Natural killer cell treated with Interleukin-12 subunit alpha and Interleukin-12 subunit beta and Interleukin-15 and Interleukin-18, amount 100 ng/mL, for 72 hours (primary cell): ENCODE data around the gene ETFA. TPM values are rescaled to one million over a fixed set of nuclear protein-coding genes. Genes with fewer than 3 reads are reported as not detected.
"Not testable (repeated sequence)": the region's sequence is repeated elsewhere in the genome, so short reads cannot be mapped to it uniquely, and the experiment has no call there.

Experiments
- ATAC-seq, 2 donors: fragments of 150-1000 bp; cut with Tn5 transposase in 1 of 2; sonication (Bioruptor Pico), chemical (Tn5 transposase) in 1 of 2; 2 replicates each; pipeline ENCODE4 v1.10.0; 2021
- DNase-seq: peaks from one replicate; pipeline ENCODE4 v3.0.0; 2022; ENCODE audit warnings: low spot score
- H3K27ac Mint-ChIP-seq, 2 donors: 1 replicate in 1 of 2; 2 replicates in 1 of 2; pipeline ENCODE4 v1.8.0; 2022; ENCODE audit warnings: mixed read lengths in 2 of 2, mild to moderate bottlenecking in 1 of 2, moderate library complexity in 1 of 2
- H3K27me3 Mint-ChIP-seq, 2 donors: 1 replicate in 1 of 2; 2 replicates in 1 of 2; pipeline ENCODE4 v1.8.0; 2022; ENCODE audit warnings: mixed read lengths in 2 of 2
- H3K36me3 Mint-ChIP-seq: one replicate; pipeline ENCODE4 v1.8.0; 2022; ENCODE audit warnings: mixed read lengths
- H3K4me1 Mint-ChIP-seq, 2 donors: 1 replicate in 1 of 2; 2 replicates in 1 of 2; pipeline ENCODE4 v1.8.0; 2022; ENCODE audit warnings: low read depth in 2 of 2, mixed read lengths in 2 of 2, mild to moderate bottlenecking in 1 of 2
- H3K4me3 Mint-ChIP-seq: one replicate; pipeline ENCODE4 v1.8.0; 2022; ENCODE audit warnings: mixed read lengths
- H3K9me3 Mint-ChIP-seq: 2 replicates; pipeline ENCODE4 v1.8.0; 2022; ENCODE audit warnings: mixed read lengths
- total RNA-seq, 2 donors: library from RNA; stranded (reverse); gene quantifications; one replicate each; pipeline ENCODE4 v1.2.3, GENCODE V29; 2022

The ETFA gene
- total RNA-seq, 2 donors from 2014 or later, result 120 to 160 TPM

DNA sequence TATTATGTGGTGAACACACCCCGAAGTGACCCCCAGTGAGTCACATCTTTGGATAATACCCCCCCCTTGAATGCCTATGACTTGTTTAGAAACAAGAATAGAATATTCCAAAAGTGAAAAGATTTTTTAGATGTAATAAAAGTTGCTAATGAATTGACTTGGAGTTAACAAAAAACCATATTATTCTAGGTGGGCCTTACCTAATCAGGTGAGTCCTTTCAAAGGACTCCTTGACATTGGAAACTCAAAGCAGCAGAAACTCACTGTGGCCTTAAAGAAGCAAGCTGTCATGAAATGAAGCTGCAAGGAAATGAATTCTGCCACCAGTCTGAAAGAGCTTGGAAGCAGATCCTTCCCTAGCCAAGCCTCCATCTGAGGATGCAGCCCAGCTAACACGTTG is 14.4 kb upstream of the ETFA start:
- H3K9me3 Mint-ChIP-seq, result no peaks in the 10 kb centered on the region
- no peak for ATAC-seq
- no peak overlapping the region for H3K27ac Mint-ChIP-seq
- H3K36me3 Mint-ChIP-seq, result no peaks in the 10 kb centered on the region
- H3K27me3 Mint-ChIP-seq, result peaks cover 38 to 45% of the 10 kb centered on the region in 2 donors
- DNase-seq, result no peak
- peaks cover 0 to 3% of the 10 kb centered on the region in 2 donors for H3K4me1 Mint-ChIP-seq
- no peak overlapping the region for H3K4me3 Mint-ChIP-seq

- Mint-ChIP-seq H3K9me3 (no peaks in the 10 kb centered on the region), H3K36me3 (no peaks in the 10 kb centered on the region), H3K4me3 (no peak overlapping the region), H3K4me1 (peaks cover 0 to 3% of the 10 kb centered on the region in 2 donors), H3K27ac (no peak overlapping the region), H3K27me3 (peaks cover 30 to 33% of the 10 kb centered on the region in 2 donors)
- no peak for DNase-seq
- no peak for ATAC-seq
These were observed 12.8 kb upstream of the ETFA start for GRCh38 chr15:76324066-76324465.

DNA sequence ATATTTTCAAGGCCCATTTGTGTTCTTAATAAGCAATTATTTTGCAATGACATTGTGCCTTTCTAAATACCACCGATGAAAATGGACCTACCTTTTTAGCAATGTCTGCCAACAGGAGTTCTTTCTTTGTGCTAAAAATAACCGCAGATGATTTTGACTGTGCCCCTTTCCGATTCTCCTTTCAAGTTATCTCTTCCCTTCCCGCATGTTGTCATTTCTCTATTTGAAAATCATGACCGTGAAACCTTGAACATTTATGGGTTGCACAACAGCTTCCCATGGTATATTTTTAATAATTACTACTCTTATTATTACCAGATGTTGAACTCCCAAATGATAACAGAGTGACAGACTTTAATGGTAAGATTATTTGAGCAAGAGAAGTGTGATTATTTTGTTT is 10.3 kb upstream of the ETFA start:
- Mint-ChIP-seq H3K27me3 (peaks cover 14 to 21% of the 10 kb centered on the region in 2 donors), H3K36me3 (no peaks in the 10 kb centered on the region), H3K9me3 (no peaks in the 10 kb centered on the region), H3K27ac (no peak overlapping the region), H3K4me3 (no peak overlapping the region), H3K4me1 (no peaks in the 10 kb centered on the region)
- DNase-seq, result no peak
- ATAC-seq, result no peak

DNA sequence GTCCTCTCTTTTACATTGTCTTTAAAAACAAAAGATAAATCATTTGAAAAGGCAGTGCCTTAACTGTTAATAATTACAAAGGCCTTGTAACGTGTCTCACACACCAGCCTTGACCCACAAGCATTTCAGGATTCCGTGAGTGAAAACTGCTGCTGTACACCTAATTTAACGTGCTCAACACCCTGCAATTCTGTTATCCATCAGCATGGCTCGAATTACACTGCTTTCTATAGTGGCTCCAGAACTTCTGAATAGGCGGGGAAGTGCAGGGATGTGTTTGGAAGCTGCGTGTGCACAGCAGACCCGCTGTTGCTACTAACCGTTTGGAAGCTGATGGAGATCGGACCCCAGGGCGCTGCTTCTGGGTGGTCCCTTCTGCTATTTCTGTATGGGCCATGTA is 9.9 kb upstream of the ETFA start:
- Mint-ChIP-seq H3K9me3 (no peaks in the 10 kb centered on the region), H3K4me1 (no peaks in the 10 kb centered on the region)
- ATAC-seq, result no peak

GRCh38 chr15:76320012-76320411 is 8.7 kb upstream of the ETFA start:
- Mint-ChIP-seq H3K27ac (no peak overlapping the region), H3K9me3 (no peaks in the 10 kb centered on the region), H3K27me3 (peaks cover 14 to 21% of the 10 kb centered on the region in 2 donors), H3K4me3 (no peak overlapping the region), H3K36me3 (no peaks in the 10 kb centered on the region), H3K4me1 (no peaks in the 10 kb centered on the region)
- ATAC-seq (no peak), DNase-seq (no peak)

More for the DNA sequence above, 9.9 kb upstream of the ETFA start:
- Mint-ChIP-seq H3K27me3 (peaks cover 14 to 21% of the 10 kb centered on the region in 2 donors), H3K27ac (no peak overlapping the region), H3K36me3 (no peaks in the 10 kb centered on the region), H3K4me3 (no peak overlapping the region)
- DNase-seq, result no peak

DNA sequence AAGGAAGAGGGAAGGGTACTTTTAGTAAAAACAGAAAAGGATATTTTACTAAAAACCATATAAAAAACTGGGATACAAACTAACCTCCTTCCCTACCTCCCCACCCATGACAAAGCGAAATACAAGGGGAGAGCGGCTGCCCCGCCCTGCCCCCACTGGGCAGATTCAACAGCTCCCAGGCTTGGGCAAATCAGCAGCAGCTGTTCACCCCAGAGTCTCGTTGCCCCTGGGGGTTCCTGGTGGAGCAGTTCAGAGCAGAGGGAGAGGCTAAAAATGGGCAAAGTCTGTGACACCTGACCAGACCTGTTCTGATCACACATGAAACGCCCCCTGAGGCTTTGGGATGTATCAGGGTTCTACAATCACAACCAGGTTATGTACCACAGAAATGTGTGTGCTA is 2.5 kb upstream of the ETFA start:
- Mint-ChIP-seq H3K4me3 (no peak overlapping the region), H3K27me3 (no peaks in the 10 kb centered on the region), H3K4me1 (peaks cover 23 to 24% of the 10 kb centered on the region in 2 donors), H3K27ac (no peak overlapping the region), H3K36me3 (no peaks in the 10 kb centered on the region), H3K9me3 (no peaks in the 10 kb centered on the region)
- DNase-seq (no peak), ATAC-seq (no peak)

DNA sequence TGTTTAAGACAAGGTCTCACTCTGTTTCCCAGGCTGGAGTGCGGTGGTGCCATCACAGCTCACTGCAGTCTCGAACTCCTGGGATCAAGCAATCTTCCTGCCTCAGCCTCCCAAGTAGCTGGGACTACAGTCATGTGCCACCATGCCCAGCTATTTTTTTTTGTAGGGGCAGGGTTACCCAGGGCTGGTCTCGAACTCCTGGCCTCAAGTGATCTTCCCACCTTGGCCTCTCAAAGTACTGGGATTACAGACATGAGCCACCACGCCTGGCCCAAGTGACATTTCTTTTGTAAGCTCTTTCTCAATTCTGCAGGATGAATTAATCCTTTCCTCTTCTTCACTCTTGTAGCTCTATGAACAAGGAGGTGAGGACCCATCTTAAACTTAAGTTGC is 1.9 kb upstream of the ETFA start:
- peaks cover 28 to 30% of the 10 kb centered on the region in 2 donors for H3K4me1 Mint-ChIP-seq
- not testable (repeated sequence) for ATAC-seq, DNase-seq, H3K36me3 Mint-ChIP-seq, H3K27me3 Mint-ChIP-seq, H3K9me3 Mint-ChIP-seq
- peak overlapping the region; percentile 89 for H3K4me3 Mint-ChIP-seq
- peak overlapping the region; percentile 88 to 89 for H3K27ac Mint-ChIP-seq

DNA sequence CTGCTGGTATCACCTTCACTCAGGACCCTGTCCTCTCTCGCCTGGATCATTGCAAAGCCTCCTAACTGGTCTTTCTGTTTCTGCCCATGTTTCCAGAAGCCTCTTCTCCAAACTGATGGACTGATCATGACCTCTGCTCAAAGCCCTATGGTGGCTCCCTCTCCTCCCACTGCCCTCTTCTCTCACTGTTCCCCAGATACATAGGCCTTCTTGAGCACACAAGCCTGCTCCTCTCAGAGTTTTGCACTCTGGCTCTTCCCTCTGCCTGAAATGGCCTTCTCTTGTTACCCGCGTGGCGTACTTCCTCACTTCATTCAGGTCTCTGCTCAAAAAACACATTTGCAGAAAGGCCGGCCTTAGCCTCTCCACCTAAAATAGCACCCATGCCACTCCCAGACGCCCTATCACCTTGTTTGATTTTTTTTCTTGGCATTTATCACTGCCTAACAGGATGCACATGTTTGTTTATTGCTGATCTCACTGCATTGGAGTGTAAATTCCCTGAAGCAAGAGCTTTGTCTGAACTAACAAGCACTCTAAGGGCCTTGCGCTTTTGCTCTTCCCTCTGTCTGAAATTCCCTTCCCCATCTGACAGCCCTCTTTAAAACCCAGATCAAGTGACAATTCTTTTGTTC is 1.4 kb upstream of the ETFA start:
- Mint-ChIP-seq H3K4me3 (peak overlapping the region; percentile 89), H3K27me3 (no peaks in the 10 kb centered on the region), H3K27ac (peak overlapping the region; percentile 88 to 89), H3K9me3 (no peaks in the 10 kb centered on the region), H3K4me1 (peaks cover 30 to 34% of the 10 kb centered on the region in 2 donors), H3K36me3 (no peaks in the 10 kb centered on the region)
- ATAC-seq (no peak), DNase-seq (no peak)

DNA sequence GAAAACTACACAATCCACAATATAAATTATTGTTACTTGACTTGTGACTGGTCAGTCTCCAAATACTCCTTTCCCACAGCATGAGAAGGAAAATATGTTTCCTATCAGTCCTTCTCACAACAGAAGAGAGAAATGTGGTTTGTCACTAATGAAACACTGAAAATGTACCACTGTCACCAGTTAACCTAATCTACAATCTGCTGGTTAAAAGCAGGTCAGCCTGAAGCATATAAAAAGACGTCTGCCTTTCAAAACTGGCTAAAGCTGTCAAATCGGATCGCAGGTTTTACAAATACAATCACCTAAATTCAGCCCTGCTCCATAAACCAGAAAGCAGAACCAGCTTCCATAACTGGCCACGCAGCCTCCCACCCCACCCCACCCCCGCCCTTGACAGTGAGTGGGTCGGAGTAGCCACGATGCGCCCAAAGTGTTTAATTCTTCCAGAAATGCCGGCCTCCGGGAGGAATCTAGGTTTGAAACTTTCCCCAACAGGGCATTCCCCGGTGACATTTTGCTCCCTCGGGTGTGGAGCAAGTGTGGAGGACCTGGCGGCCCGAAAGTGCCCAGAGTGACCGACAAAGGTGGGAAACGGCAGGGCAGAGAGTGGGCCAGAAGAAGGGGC is 682 bp downstream of the ETFA start:
- peak overlapping the region; percentile 88 to 89 for H3K27ac Mint-ChIP-seq
- no peaks in the 10 kb centered on the region for H3K36me3 Mint-ChIP-seq
- peak; percentile 0 to 40 for ATAC-seq
- peak; percentile 68 for DNase-seq
- H3K4me1 Mint-ChIP-seq, result peaks cover 33 to 37% of the 10 kb centered on the region in 2 donors
- no peaks in the 10 kb centered on the region for H3K27me3 Mint-ChIP-seq
- peak overlapping the region; percentile 89 for H3K4me3 Mint-ChIP-seq
- H3K9me3 Mint-ChIP-seq, result no peaks in the 10 kb centered on the region

GRCh38 chr15:76309601-76310330 is 1.5 kb downstream of the ETFA start:
- H3K4me1 Mint-ChIP-seq, result peaks cover 38 to 44% of the 10 kb centered on the region in 2 donors
- no peaks in the 10 kb centered on the region for H3K9me3 Mint-ChIP-seq
- H3K36me3 Mint-ChIP-seq, result no peaks in the 10 kb centered on the region
- peak overlapping the region; percentile 88 to 89 for H3K27ac Mint-ChIP-seq
- ATAC-seq, result no peak
- no peak for DNase-seq
- no peaks in the 10 kb centered on the region for H3K27me3 Mint-ChIP-seq
- H3K4me3 Mint-ChIP-seq, result peak overlapping the region; percentile 89

- H3K36me3 Mint-ChIP-seq, result peaks cover 7% of the 10 kb centered on the region
- H3K27me3 Mint-ChIP-seq, result no peaks in the 10 kb centered on the region
- H3K4me3 Mint-ChIP-seq, result no peak overlapping the region
- no peak for ATAC-seq
- no peak for DNase-seq
- no peaks in the 10 kb centered on the region for H3K9me3 Mint-ChIP-seq
- H3K27ac Mint-ChIP-seq, result no peak overlapping the region
- peaks cover 25 to 34% of the 10 kb centered on the region in 2 donors for H3K4me1 Mint-ChIP-seq
These were observed 7.4 kb downstream of the ETFA start for GRCh38 chr15:76303909-76304308.

DNA sequence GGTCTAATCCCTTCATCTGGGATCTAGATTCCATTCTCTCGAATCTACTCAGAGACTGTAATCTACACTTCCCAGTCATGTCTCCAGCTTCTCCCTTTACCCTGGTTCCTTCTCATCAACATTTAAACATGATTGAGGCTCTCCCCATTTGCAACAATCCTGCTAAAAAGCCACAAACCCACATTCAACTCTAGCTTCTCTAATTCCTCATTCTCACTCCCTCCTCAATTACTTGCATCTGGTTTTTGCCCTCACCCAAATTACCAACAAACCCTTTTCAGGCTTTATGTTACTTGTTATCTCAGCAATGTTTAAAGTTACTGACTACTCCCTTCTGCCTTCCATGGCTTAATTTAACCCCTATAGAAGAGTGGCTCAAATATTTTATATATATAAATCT is 11.5 kb downstream of the ETFA start:
- DNase-seq (no peak), ATAC-seq (no peak)
- Mint-ChIP-seq H3K27me3 (no peaks in the 10 kb centered on the region), H3K27ac (no peak overlapping the region), H3K4me3 (no peak overlapping the region), H3K9me3 (no peaks in the 10 kb centered on the region), H3K4me1 (peaks cover 13 to 21% of the 10 kb centered on the region in 2 donors), H3K36me3 (peaks cover 7% of the 10 kb centered on the region)

GRCh38 chr15:76298986-76299385 is 12.3 kb downstream of the ETFA start:
- peaks cover 14 to 20% of the 10 kb centered on the region in 2 donors for H3K4me1 Mint-ChIP-seq
- ATAC-seq (no peak), DNase-seq (no peak)
- H3K4me3 Mint-ChIP-seq, result no peak overlapping the region
- no peaks in the 10 kb centered on the region for H3K9me3 Mint-ChIP-seq
- H3K27me3 Mint-ChIP-seq, result no peaks in the 10 kb centered on the region
- H3K27ac Mint-ChIP-seq, result no peak overlapping the region
- H3K36me3 Mint-ChIP-seq, result peaks cover 6% of the 10 kb centered on the region

- H3K36me3 Mint-ChIP-seq, ATAC-seq, DNase-seq, H3K4me3 Mint-ChIP-seq, H3K27ac Mint-ChIP-seq, H3K27me3 Mint-ChIP-seq, H3K9me3 Mint-ChIP-seq: not testable (repeated sequence)
- H3K4me1 Mint-ChIP-seq, result peaks cover 10 to 16% of the 10 kb centered on the region in 2 donors
These were observed 13.3 kb downstream of the ETFA start for GRCh38 chr15:76297951-76298350.
